Ascending aorta (tissue), 2 donors: Measurements from ENCODE around the gene GOLGA6A. TPM values are rescaled to one million over a fixed set of nuclear protein-coding genes. Genes with fewer than 3 reads are reported as not detected.
"Not testable (repeated sequence)": the region's sequence is repeated elsewhere in the genome, so short reads cannot be mapped to it uniquely, and the experiment has no call there.

Source experiments
- DNase-seq, 2 donors: peaks; one replicate each; pipeline ENCODE4 v3.0.0-alpha.2; 2019; ENCODE audit warnings: low spot score in 2 of 2
- H3K27ac ChIP-seq, 2 donors: fragments of 200-600 bp; sonication (generic); one replicate each; pipeline ENCODE4 v1.5.1; 2016 to 2017; ENCODE audit warnings: mild to moderate bottlenecking in 1 of 2
- H3K27me3 ChIP-seq: fragments of 200-600 bp; sonication (generic); one replicate; pipeline ENCODE4 v1.5.1; 2017
- H3K36me3 ChIP-seq, 2 donors: fragments of 200-600 bp; sonication (generic); one replicate each; pipeline ENCODE4 v1.5.1; 2016
- H3K4me1 ChIP-seq, 2 donors: fragments of 200-600 bp; sonication (generic); one replicate each; pipeline ENCODE4 v1.5.1; 2016 to 2017; ENCODE audit warnings: mild to moderate bottlenecking in 1 of 2
- H3K4me3 ChIP-seq, 2 donors: fragments of 200-600 bp; sonication (generic); one replicate each; pipeline ENCODE4 v1.5.1; 2016 to 2017; ENCODE audit warnings: mild to moderate bottlenecking in 1 of 2
- H3K9me3 ChIP-seq, 2 donors: fragments of 200-600 bp; sonication (generic); one replicate each; pipeline ENCODE4 v1.5.1; 2016
- CTCF ChIP-seq, 3 experiments: fragments of 200-600 bp in 2 of 3; fragments of 450-650 bp in 1 of 3; sonication (generic) in 2 of 3; IDR thresholded peaks; one replicate each; pipeline ENCODE4 v1.5.1; 2016 to 2019; ENCODE audit warnings: antibody characterized with exemption in 3 of 3, mild to moderate bottlenecking in 1 of 3, moderate library complexity in 1 of 3
- intact Hi-C: fragments of 100-400 bp; cut with DNase I; formaldehyde crosslinking; loops from one replicate; pipeline ENCODE4 v1.15.1; 2023
- total RNA-seq: library from RNA; depleted of rRNA; stranded (reverse); fragments of >200 nt; gene quantifications from one replicate; pipeline ENCODE4 v1.1.0, GENCODE V29; 2016

Gene GOLGA6A
- total RNA-seq, 1 donor from 2014 or later: not detected

DNA sequence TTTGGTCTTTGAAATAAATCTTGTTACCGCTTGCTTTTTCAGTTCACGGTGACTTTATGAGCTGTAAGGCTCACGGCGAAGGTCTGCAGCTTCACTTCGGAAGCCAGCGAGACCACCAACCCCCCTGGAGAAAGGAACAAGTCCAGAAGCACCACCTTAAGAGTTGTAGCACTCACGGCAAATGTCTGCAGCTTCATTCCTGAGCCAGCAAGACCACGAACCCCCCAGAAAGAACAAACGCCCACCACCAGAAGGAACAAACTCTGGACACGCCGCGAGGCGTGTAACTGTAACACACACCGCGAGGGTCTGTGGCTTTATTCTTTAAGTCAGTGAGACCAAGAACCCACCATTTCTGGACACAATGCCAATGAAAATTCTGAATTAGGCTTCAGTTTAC is 28.8 kb downstream of the GOLGA6A start:
- Histone ChIP-seq H3K4me1 (peaks cover 28 to 51% of the 10 kb centered on the region in 2 donors), H3K9me3 (no peaks in the 10 kb centered on the region), H3K27ac (peak overlapping the region; percentile 94 to 97), H3K4me3 (no peak overlapping the region), H3K36me3 (no peaks in the 10 kb centered on the region), H3K27me3 (no peaks in the 10 kb centered on the region)
- intact Hi-C loops: loop anchor here (5.0 to 10.0 kb wide), 2 partner anchors 74 to 261 kb away; no protein-coding TSS in a partner anchor
- DNase-seq: no peak
- TF ChIP-seq CTCF (IDR thresholded peaks at IDR 0.05): no peak

- Histone ChIP-seq H3K4me1 (peaks cover 31 to 57% of the 10 kb centered on the region in 2 donors), H3K27ac (peak overlapping the region; percentile 94 to 97)
- H3K27me3 ChIP-seq, H3K36me3 ChIP-seq, H3K4me3 ChIP-seq, H3K9me3 ChIP-seq: not testable (repeated sequence)
- peak in 1 of 2 donors; percentile 65 for DNase-seq
- intact Hi-C loops: loop anchor here (5.0 to 10.0 kb wide), 2 partner anchors 75 to 262 kb away; no protein-coding TSS in a partner anchor
These were observed 29.8 kb downstream of the GOLGA6A start for GRCh38 chr15:74052271-74053260.

DNA sequence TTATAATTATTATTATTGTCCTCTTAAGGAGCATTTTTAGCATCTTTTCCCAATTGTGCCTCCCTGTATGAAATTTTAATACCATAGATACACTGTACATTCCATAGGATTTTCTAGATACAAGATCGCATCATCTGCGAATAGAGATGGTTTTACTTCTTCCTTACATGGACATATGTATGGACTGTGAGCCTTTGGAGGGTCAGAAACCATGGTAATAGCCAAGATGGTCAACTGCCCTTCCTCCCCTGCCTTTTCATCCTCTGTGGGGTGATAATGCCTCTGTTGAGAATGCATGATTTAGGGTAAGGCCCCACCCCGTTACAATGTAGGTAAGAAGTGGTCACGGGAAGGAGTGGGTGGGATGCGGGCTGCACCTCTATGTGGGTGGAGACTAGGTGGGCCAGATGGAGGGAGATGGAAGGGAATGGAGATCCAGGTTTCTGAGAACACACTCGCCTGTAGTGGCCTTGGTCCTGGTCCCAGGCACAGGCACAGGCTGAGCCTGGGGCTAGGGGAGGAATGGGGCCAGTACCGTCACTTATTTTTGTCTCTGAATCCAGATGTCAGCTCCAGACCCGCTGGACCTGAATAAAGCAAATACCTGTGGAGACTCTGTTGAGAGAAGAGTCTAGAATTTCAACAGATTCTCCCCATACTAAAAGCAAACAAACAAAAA is 31.7 kb downstream of the GOLGA6A start:
- intact Hi-C loops: loop anchor here (2.0 to 10.0 kb wide), 3 partner anchors 58 to 264 kb away; partner anchors contain the start of gene STOML1
- peaks cover 31 to 57% of the 10 kb centered on the region in 2 donors for H3K4me1 ChIP-seq
- H3K27me3 ChIP-seq: no peaks in the 10 kb centered on the region
- DNase-seq: no peak
- H3K36me3 ChIP-seq: peaks cover 0 to 2% of the 10 kb centered on the region in 2 donors
- no peak for TF ChIP-seq CTCF (IDR thresholded peaks at IDR 0.05)
- H3K9me3 ChIP-seq: no peaks in the 10 kb centered on the region
- H3K27ac ChIP-seq: peak overlapping the region; percentile 94 to 97
- peak overlapping the region in 1 of 2 donors; percentile 4 for H3K4me3 ChIP-seq

GRCh38 chr15:74050127-74050526 is 32.2 kb downstream of the GOLGA6A start:
- no peaks in the 10 kb centered on the region for H3K27me3 ChIP-seq
- H3K27ac ChIP-seq: peak overlapping the region; percentile 94 to 97
- intact Hi-C loops: loop anchor here (2.0 to 10.0 kb wide), 3 partner anchors 57 to 265 kb away; partner anchors contain the start of gene STOML1
- DNase-seq: no peak
- H3K4me3 ChIP-seq: no peak overlapping the region
- H3K9me3 ChIP-seq: no peaks in the 10 kb centered on the region
- TF ChIP-seq CTCF (IDR thresholded peaks at IDR 0.05): no peak
- peaks cover 31 to 57% of the 10 kb centered on the region in 2 donors for H3K4me1 ChIP-seq
- H3K36me3 ChIP-seq: peaks cover 0 to 6% of the 10 kb centered on the region in 2 donors

DNA sequence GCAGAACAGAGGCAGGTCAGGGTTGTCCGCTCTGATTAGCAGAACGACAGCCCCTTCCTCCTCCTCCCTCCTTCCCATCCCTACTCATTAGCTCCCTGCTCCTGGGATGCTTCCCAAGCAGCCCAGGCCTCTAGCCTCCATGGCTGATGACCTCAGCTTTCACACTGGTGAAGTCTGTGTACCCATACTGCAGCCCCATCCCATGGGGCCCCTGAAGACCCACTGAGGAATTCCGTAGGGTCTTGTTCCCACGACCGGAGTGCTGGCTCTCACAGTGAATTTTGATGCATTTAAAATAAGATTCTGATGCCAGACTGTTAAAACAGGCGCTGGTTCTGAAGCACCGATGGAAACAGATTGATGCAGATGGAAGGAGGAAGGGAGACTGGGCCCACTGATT is 36.1 kb downstream of the GOLGA6A start:
- TF ChIP-seq CTCF (IDR thresholded peaks at IDR 0.05): no peak
- no peak overlapping the region for H3K27ac ChIP-seq
- peak in 1 of 2 donors; percentile 56 for DNase-seq
- H3K36me3 ChIP-seq: peaks cover 6 to 26% of the 10 kb centered on the region in 2 donors
- peaks cover 11 to 30% of the 10 kb centered on the region in 2 donors for H3K4me1 ChIP-seq
- H3K4me3 ChIP-seq: no peak overlapping the region
- H3K27me3 ChIP-seq: no peaks in the 10 kb centered on the region
- intact Hi-C loops: no loop called here
- no peaks in the 10 kb centered on the region for H3K9me3 ChIP-seq
